ACC112 (cell line): ENCODE results near the gene KCNK18.
A peak's percentile ranks its signal among the peaks of the same experiment; 100 is the strongest.

Experiments
- H2AFZ ChIP-seq: fragments of 200-600 bp; sonication (generic); one replicate; pipeline ENCODE4 v1.6.0; 2017; ENCODE audit warnings: antibody characterized with exemption, low read length; ENCODE audit not compliant: unreplicated experiment
- H3K27ac ChIP-seq: fragments of 200-600 bp; sonication (generic); 2 replicates; pipeline ENCODE4 v1.5.1; 2014; ENCODE audit warnings: low read depth, mild to moderate bottlenecking, antibody characterized with exemption, low read length, moderate library complexity
- H3K27me3 ChIP-seq: fragments of 200-600 bp; sonication (generic); 2 replicates; pipeline ENCODE4 v1.6.1; 2014; ENCODE audit warnings: mild to moderate bottlenecking, antibody characterized with exemption, low read length, moderate library complexity, mixed read lengths; ENCODE audit not compliant: insufficient read depth
- H3K36me3 ChIP-seq: fragments of 200-600 bp; sonication (generic); 2 replicates; pipeline ENCODE4 v1.6.1; 2016; ENCODE audit warnings: mild to moderate bottlenecking, antibody characterized with exemption, low read length, moderate library complexity, mixed read lengths; ENCODE audit not compliant: insufficient read depth
- H3K4me1 ChIP-seq: fragments of 200-600 bp; sonication (generic); one replicate; pipeline ENCODE4 v1.6.1; 2016; ENCODE audit warnings: low read length, mixed read lengths; ENCODE audit not compliant: insufficient read depth, unreplicated experiment, control insufficient read depth
- H3K4me3 ChIP-seq: fragments of 200-600 bp; sonication (generic); 2 replicates; pipeline ENCODE4 v1.5.1; 2014; ENCODE audit warnings: mild to moderate bottlenecking, low read depth, low read length
- H3K79me2 ChIP-seq: fragments of 200-600 bp; sonication (generic); one replicate; pipeline ENCODE4 v1.6.0; 2016; ENCODE audit warnings: low read length; ENCODE audit not compliant: control insufficient read depth, unreplicated experiment, insufficient read depth

KCNK18 gene

DNA sequence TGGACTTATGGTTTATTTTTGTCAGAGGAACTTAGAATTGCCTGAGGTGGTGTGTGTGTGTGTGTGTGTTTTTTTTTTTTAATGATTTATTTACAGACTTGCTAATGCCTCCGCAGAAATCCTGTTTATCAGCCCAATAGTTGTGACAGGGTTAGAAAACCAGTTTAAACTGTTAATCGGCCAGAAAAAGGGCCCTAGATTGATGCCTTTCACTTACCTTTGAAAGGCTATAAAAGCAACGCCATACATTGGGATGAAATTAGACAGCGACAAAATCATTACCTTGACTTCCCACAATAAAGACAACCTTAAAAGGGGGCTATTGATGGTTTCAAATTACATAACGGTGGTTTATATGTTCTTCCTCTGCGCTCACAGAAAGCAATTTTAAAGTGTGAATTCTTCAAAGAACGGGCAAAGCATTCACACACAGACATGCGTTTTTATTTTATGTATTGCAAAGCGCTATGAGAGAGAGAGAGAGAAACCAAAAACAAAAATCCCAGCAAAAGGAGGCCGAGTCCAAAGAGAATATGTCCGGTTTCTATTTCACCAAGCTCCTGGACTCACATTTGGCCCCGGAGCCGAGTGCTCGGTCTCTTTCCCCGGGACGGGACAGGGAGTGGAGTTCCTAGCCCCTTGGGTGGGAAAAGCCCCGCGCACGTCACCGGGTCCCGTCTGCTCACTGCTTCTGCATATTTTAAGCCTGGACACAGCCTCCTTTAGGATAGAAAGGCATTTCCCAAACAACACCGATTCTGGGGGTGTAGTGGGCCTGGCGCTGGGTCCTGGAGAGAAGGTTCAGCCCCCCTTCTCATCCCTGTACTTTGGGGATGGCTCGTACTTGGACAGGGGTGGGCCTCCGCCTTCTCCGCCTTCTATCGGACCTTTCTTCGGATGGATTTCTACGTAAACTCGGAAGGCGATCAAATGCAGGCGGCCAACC is 32.4 kb upstream of the KCNK18 start:
- Histone ChIP-seq H3K36me3 (no peaks in the 10 kb centered on the region), H3K27ac (no peak overlapping the region), H3K27me3 (peaks cover 99% of the 10 kb centered on the region), H3K79me2 (no peaks in the 10 kb centered on the region), H2AFZ (no peak overlapping the region), H3K4me3 (peak overlapping the region; percentile 65), H3K4me1 (no peaks in the 10 kb centered on the region)

DNA sequence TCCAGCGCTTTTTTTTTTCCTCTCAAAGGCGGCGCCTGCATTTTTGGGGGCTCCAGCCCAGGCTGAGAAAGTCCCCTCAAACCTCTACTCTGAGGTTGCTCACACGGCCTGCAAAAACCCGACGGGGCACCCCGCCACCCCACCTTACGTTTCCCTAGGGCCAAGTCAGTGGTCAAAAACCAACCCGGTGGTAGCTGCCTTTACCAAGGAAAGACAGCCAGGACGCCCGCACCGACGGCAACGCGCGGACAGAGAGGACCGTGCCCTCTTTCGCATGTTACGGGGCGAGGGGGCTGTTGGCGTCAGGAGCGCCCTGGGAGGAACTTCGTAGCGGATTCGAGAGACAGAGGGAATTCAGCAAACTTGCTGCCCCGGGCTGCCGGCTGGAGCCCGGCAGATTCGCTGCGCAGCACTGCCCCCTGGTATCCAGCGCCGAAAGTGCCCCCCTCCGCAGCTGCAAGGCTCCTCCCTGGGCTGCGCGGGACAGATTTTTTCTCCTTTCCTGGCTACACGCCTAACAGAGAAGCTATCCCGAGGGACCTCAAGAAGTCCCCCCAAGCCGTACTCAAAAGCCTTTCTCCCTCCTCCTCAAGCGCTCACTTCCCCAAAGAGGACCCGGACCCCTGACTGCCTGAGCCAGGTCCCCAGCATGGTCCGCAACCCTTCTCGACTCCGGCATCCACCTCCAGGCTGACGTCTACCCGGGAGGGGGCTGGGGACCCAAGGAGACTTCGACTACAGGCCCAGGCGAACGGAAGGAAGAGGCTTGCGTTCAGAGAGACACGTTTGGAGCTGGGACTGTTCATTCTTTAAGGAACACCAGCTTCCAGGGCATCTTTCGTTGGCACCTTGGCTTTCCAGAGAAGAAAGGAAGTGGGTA is 31.5 kb upstream of the KCNK18 start:
- no peaks in the 10 kb centered on the region for H3K79me2 ChIP-seq
- H3K27me3 ChIP-seq = peaks cover 99% of the 10 kb centered on the region
- H3K4me3 ChIP-seq = peak overlapping the region; percentile 65; the same call in 1 of the 2 replicates
- no peaks in the 10 kb centered on the region for H3K4me1 ChIP-seq
- no peak overlapping the region for H2AFZ ChIP-seq
- no peaks in the 10 kb centered on the region for H3K36me3 ChIP-seq
- H3K27ac ChIP-seq = no peak overlapping the region

DNA sequence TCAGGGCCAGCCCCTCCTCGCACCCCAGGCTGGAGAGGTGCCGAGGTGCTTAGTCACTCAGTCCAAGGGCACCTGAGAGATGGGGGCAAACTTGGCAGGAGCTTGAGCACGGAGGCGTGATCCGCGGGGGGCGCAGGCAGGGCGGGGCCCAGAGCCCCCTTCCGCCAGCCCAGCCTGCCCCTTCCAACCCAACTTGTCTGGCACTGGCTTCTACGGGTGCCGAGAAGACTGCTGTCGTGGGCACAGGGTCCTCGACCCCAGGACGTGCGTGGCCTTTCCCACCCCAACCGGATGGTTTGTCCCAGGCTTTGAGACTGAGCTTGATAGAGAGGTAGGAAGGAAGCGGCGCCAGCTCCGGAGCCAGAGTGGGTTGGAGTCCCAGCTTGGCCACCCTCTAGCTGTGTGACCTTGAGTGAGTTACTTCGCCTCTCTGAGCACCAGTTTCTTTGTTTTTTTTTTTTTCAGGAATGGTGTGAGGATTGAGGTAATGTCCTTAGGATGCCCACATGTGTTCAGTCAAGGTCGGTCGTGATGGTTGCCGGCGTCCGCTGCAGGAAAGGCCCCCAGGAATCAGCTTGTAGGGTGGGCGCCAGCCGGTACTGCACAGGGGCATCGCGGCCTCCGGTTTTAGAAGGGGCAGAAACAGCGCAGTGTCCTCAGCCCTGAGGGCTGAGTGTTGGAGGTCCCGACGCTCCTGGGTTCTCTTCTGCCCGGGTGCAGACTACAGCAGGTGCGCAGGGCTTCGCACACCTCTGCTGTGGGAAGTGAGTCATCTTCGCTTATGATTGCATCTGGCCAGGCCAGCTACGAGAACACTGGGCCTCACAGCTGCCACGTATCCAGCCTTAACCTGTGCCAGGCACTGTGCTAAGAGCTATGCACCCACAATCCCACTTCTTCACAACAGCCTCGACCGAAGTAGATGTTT is 30.6 kb upstream of the KCNK18 start:
- Histone ChIP-seq H3K27me3 (peaks cover 99% of the 10 kb centered on the region), H3K36me3 (no peaks in the 10 kb centered on the region), H3K4me1 (no peaks in the 10 kb centered on the region), H3K79me2 (no peaks in the 10 kb centered on the region), H2AFZ (no peak overlapping the region), H3K27ac (no peak overlapping the region), H3K4me3 (no peak overlapping the region)

GRCh38 chr10:117167346-117167788 is 29.9 kb upstream of the KCNK18 start:
- Histone ChIP-seq H3K27ac (no peak overlapping the region), H2AFZ (no peak overlapping the region), H3K36me3 (no peaks in the 10 kb centered on the region), H3K79me2 (no peaks in the 10 kb centered on the region), H3K4me1 (no peaks in the 10 kb centered on the region), H3K4me3 (peak overlapping the region; percentile 1; the same call in 1 of the 2 replicates), H3K27me3 (peaks cover 99% of the 10 kb centered on the region)

- Histone ChIP-seq H3K27me3 (peaks cover 99% of the 10 kb centered on the region), H3K4me3 (peak overlapping the region; percentile 1; the same call in 1 of the 2 replicates), H3K4me1 (no peaks in the 10 kb centered on the region), H3K79me2 (no peaks in the 10 kb centered on the region), H2AFZ (no peak overlapping the region), H3K27ac (no peak overlapping the region), H3K36me3 (no peaks in the 10 kb centered on the region)
Measured at GRCh38 chr10:117167789-117168674, 29.3 kb upstream of the KCNK18 start.

DNA sequence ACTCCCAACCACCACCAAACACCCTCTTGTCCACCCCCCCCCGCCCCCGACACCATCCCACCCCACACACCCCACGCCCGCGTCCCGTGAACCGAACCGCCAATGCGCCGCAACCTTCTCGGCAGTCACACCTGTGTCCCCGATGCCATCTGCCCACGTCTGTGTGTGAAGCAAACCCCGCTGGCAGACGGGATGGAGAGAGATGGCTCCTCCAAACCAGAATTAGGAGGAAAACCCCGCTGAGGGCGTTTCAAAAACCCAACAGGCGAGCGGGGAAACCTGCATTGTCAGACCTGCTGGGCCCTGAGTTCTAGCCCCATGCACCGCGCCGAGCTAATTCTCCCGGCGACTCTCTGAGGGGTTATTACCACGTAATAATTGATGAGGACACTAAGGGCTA is 28.6 kb upstream of the KCNK18 start:
- Histone ChIP-seq H2AFZ (no peak overlapping the region), H3K4me1 (no peaks in the 10 kb centered on the region), H3K36me3 (no peaks in the 10 kb centered on the region), H3K27me3 (peaks cover 99% of the 10 kb centered on the region), H3K4me3 (no peak overlapping the region), H3K79me2 (no peaks in the 10 kb centered on the region), H3K27ac (no peak overlapping the region)

GRCh38 chr10:117169480-117169879 is 27.8 kb upstream of the KCNK18 start:
- H3K79me2 ChIP-seq = no peaks in the 10 kb centered on the region
- no peak overlapping the region for H3K27ac ChIP-seq
- H3K4me3 ChIP-seq = no peak overlapping the region
- no peak overlapping the region for H2AFZ ChIP-seq
- no peaks in the 10 kb centered on the region for H3K36me3 ChIP-seq
- H3K27me3 ChIP-seq = peaks cover 99% of the 10 kb centered on the region
- no peaks in the 10 kb centered on the region for H3K4me1 ChIP-seq

DNA sequence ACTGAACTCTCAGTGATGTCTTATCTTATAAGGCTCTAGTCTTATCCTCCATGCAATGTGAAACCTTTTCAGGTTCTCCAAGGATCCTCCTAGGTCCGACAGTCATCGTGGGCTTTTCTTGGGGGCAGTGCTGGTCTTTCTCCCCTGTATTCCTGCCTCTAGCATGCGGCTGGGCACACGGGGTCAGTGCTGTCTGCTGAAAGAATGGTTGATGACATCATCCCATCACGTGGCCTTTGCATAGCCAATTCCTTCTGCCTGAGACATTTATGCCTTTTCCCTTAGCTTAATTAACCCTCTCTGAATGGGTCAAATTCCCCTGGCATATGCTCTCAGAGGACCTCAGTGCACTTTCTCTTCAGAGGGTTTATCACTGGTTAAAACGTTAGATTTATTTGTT is 27.0 kb upstream of the KCNK18 start:
- H3K27ac ChIP-seq = no peak overlapping the region
- H3K27me3 ChIP-seq = peaks cover 93% of the 10 kb centered on the region
- H3K4me1 ChIP-seq = peaks cover 2% of the 10 kb centered on the region
- H2AFZ ChIP-seq = no peak overlapping the region
- H3K4me3 ChIP-seq = no peak overlapping the region
- no peaks in the 10 kb centered on the region for H3K36me3 ChIP-seq
- H3K79me2 ChIP-seq = no peaks in the 10 kb centered on the region

DNA sequence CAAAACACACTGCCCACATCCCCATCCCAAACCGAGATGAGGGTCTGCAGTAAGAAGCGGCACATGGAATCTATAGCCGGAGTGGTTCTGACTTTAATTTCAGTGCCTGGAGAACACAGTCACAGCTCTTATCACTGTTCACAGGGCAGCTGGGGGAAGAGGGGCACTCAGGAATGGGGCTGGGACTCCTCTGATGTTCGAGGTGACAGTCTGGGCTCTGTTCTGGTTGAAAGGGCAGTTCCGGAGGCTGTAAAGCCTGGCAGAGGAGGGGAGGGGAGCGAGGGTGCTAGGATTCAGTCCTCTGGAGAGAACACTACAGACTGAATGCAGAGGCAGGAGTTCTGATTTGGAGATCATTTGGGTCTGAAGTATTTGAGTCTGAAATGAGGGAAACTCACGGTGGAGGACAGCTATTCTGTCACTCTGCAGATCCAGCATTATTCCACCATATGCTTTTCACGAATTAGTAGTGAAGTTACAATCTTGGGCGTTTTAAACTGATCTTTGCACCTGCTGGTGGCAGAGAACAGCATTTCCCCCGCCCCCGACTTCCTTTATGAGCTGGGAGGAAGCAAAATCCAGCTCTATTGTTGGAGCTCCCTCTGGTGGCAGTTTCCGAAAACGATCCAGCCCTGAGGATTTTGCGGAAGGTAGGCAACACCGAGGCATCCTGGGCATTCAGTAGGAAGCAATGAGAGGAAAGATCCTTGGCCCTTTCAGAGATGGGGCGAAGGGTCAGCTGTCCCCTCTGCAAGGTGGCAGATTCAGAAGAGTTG is 22.7 kb upstream of the KCNK18 start:
- H3K4me1 ChIP-seq = peaks cover 4% of the 10 kb centered on the region
- no peaks in the 10 kb centered on the region for H3K79me2 ChIP-seq
- no peaks in the 10 kb centered on the region for H3K36me3 ChIP-seq
- H3K27ac ChIP-seq = no peak overlapping the region
- H2AFZ ChIP-seq = peak overlapping the region; percentile 50
- peaks cover 71% of the 10 kb centered on the region for H3K27me3 ChIP-seq
- H3K4me3 ChIP-seq = peak overlapping the region; percentile 73
